Measurements from ENCODE around the gene CFAP46. TPM values are rescaled to one million over a fixed set of nuclear protein-coding genes. Genes with fewer than 3 reads are reported as not detected.

The CFAP46 gene
- total RNA-seq, 1 experiment from 2014 or later: not detected

- DNase-seq: no peak
- H3K36me3 Mint-ChIP-seq (ENCODE audit: insufficient read depth, unreplicated experiment): peaks cover 4% of the 10 kb centered on the region
- no peaks in the 10 kb centered on the region for H3K27me3 Mint-ChIP-seq (ENCODE audit: unreplicated experiment)
- no peaks in the 10 kb centered on the region for H3K9me3 Mint-ChIP-seq (ENCODE audit: low read depth, unreplicated experiment)
- no peaks in the 10 kb centered on the region for H3K4me1 Mint-ChIP-seq (ENCODE audit: low read depth, unreplicated experiment)
- CTCF ChIA-PET: no interaction called here
- no TSS peak for BruUV-seq (replicated peaks)
- intact Hi-C loops (cut with micrococcal nuclease; ENCODE audit: unreplicated experiment): no loop called here
- no peak overlapping the region for H3K4me3 Mint-ChIP-seq (ENCODE audit: low read depth, unreplicated experiment)
- no peak overlapping the region for H3K27ac Mint-ChIP-seq (ENCODE audit: unreplicated experiment)
- TF ChIP-seq, protein P1, sequence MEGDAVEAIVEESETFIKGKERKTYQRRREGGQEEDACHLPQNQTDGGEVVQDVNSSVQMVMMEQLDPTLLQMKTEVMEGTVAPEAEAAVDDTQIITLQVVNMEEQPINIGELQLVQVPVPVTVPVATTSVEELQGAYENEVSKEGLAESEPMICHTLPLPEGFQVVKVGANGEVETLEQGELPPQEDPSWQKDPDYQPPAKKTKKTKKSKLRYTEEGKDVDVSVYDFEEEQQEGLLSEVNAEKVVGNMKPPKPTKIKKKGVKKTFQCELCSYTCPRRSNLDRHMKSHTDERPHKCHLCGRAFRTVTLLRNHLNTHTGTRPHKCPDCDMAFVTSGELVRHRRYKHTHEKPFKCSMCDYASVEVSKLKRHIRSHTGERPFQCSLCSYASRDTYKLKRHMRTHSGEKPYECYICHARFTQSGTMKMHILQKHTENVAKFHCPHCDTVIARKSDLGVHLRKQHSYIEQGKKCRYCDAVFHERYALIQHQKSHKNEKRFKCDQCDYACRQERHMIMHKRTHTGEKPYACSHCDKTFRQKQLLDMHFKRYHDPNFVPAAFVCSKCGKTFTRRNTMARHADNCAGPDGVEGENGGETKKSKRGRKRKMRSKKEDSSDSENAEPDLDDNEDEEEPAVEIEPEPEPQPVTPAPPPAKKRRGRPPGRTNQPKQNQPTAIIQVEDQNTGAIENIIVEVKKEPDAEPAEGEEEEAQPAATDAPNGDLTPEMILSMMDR (IDR thresholded peaks at IDR 0.05; ENCODE audit: unreplicated experiment): no peak
Measured at GRCh38 chr10:132766291-132766690, 176.1 kb downstream of the CFAP46 start.

- no TSS peak for BruUV-seq (replicated peaks)
- CTCF ChIA-PET: no interaction called here
- TF ChIP-seq, protein P1 (IDR thresholded peaks at IDR 0.05; ENCODE audit: unreplicated experiment): no peak
- DNase-seq: no peak
- Mint-ChIP-seq H3K4me3 (ENCODE audit: low read depth, unreplicated experiment) (no peak overlapping the region), H3K4me1 (ENCODE audit: low read depth, unreplicated experiment) (no peaks in the 10 kb centered on the region), H3K27me3 (ENCODE audit: unreplicated experiment) (no peaks in the 10 kb centered on the region), H3K9me3 (ENCODE audit: low read depth, unreplicated experiment) (no peaks in the 10 kb centered on the region), H3K36me3 (ENCODE audit: insufficient read depth, unreplicated experiment) (peaks cover 4% of the 10 kb centered on the region), H3K27ac (ENCODE audit: unreplicated experiment) (no peak overlapping the region)
- intact Hi-C loops (cut with micrococcal nuclease; ENCODE audit: unreplicated experiment): no loop called here
Measured at GRCh38 chr10:132765435-132765834, 176.9 kb downstream of the CFAP46 start.

GRCh38 chr10:132764108-132764507 is 178.3 kb downstream of the CFAP46 start:
- H3K9me3 Mint-ChIP-seq (ENCODE audit: low read depth, unreplicated experiment): no peaks in the 10 kb centered on the region
- H3K36me3 Mint-ChIP-seq (ENCODE audit: insufficient read depth, unreplicated experiment): peaks cover 4% of the 10 kb centered on the region
- TF ChIP-seq, protein P1 (IDR thresholded peaks at IDR 0.05; ENCODE audit: unreplicated experiment): no peak
- no peaks in the 10 kb centered on the region for H3K27me3 Mint-ChIP-seq (ENCODE audit: unreplicated experiment)
- no peak overlapping the region for H3K27ac Mint-ChIP-seq (ENCODE audit: unreplicated experiment)
- no peaks in the 10 kb centered on the region for H3K4me1 Mint-ChIP-seq (ENCODE audit: low read depth, unreplicated experiment)
- no peak overlapping the region for H3K4me3 Mint-ChIP-seq (ENCODE audit: low read depth, unreplicated experiment)
- CTCF ChIA-PET: no interaction called here
- BruUV-seq (replicated peaks): no TSS peak
- intact Hi-C loops (cut with micrococcal nuclease; ENCODE audit: unreplicated experiment): no loop called here
- no peak for DNase-seq

GRCh38 chr10:132763545-132763944 is 178.8 kb downstream of the CFAP46 start:
- intact Hi-C loops (cut with micrococcal nuclease; ENCODE audit: unreplicated experiment): no loop called here
- Mint-ChIP-seq H3K27ac (ENCODE audit: unreplicated experiment) (no peak overlapping the region), H3K4me3 (ENCODE audit: low read depth, unreplicated experiment) (no peak overlapping the region), H3K36me3 (ENCODE audit: insufficient read depth, unreplicated experiment) (peaks cover 4% of the 10 kb centered on the region), H3K27me3 (ENCODE audit: unreplicated experiment) (no peaks in the 10 kb centered on the region), H3K9me3 (ENCODE audit: low read depth, unreplicated experiment) (no peaks in the 10 kb centered on the region), H3K4me1 (ENCODE audit: low read depth, unreplicated experiment) (no peaks in the 10 kb centered on the region)
- CTCF ChIA-PET: no interaction called here
- DNase-seq: no peak
- no TSS peak for BruUV-seq (replicated peaks)
- TF ChIP-seq, protein P1 (IDR thresholded peaks at IDR 0.05; ENCODE audit: unreplicated experiment): no peak

Data from Calu3 (cell line).